MM.1S (cell line): ENCODE measurements around the gene PNPLA2.

Experiments used
- DNase-seq: peaks from one replicate; pipeline ENCODE4 v3.0.0-alpha.2; 2015
- H2AFZ ChIP-seq: fragments of 300-600 bp; sonication (generic); 2 replicates; pipeline ENCODE4 v1.6.0; 2016; ENCODE audit warnings: antibody characterized with exemption, low read length
- H3F3A ChIP-seq: fragments of 300-600 bp; sonication (generic); 2 replicates; pipeline ENCODE4 v1.6.1; 2016; ENCODE audit warnings: mild to moderate bottlenecking, antibody characterized with exemption, low read length, moderate library complexity, mixed read lengths; ENCODE audit not compliant: insufficient read depth
- H3K27ac ChIP-seq: fragments of 300-600 bp; sonication (generic); 2 replicates; pipeline ENCODE4 v1.5.1; 2016; ENCODE audit warnings: mild to moderate bottlenecking, low read length
- H3K27me3 ChIP-seq: fragments of 300-600 bp; sonication (generic); replicated peaks from 2 replicates; pipeline ENCODE4 v1.6.0; 2016; ENCODE audit warnings: low read length; ENCODE audit not compliant: insufficient read depth
- H3K36me3 ChIP-seq: fragments of 300-600 bp; sonication (generic); replicated peaks from 2 replicates; pipeline ENCODE4 v1.6.1; 2016; ENCODE audit warnings: mild to moderate bottlenecking, low read length, mixed read lengths; ENCODE audit not compliant: insufficient read depth
- H3K4me1 ChIP-seq: fragments of 300-600 bp; sonication (generic); 2 replicates; pipeline ENCODE4 v1.6.1; 2016; ENCODE audit warnings: low read length, mixed read lengths
- H3K4me2 ChIP-seq: fragments of 300-600 bp; sonication (generic); 2 replicates; pipeline ENCODE4 v1.6.0; 2016; ENCODE audit warnings: low read depth, low read length
- H3K4me3 ChIP-seq: fragments of 300-600 bp; sonication (generic); 2 replicates; pipeline ENCODE4 v1.5.1; 2016; ENCODE audit warnings: low read length, mixed read lengths
- H3K79me2 ChIP-seq: fragments of 300-600 bp; sonication (generic); 2 replicates; pipeline ENCODE4 v1.6.1; 2016; ENCODE audit warnings: mixed run types, low read length, mixed read lengths
- H3K9ac ChIP-seq: fragments of 300-600 bp; sonication (generic); 2 replicates; pipeline ENCODE4 v1.6.1; 2016; ENCODE audit warnings: low read length, mixed read lengths
- H3K9me2 ChIP-seq: fragments of 300-600 bp; sonication (generic); replicated peaks from 2 replicates; pipeline ENCODE4 v1.6.1; 2016; ENCODE audit warnings: mild to moderate bottlenecking, low read length, mixed read lengths; ENCODE audit not compliant: insufficient read depth
- H3K9me3 ChIP-seq: fragments of 300-600 bp; sonication (generic); replicated peaks from 2 replicates; pipeline ENCODE4 v1.6.1; 2016; ENCODE audit warnings: mild to moderate bottlenecking, low read length, mixed read lengths; ENCODE audit not compliant: insufficient read depth
- H4K20me1 ChIP-seq: fragments of 300-600 bp; sonication (generic); 2 replicates; pipeline ENCODE4 v1.6.1; 2016; ENCODE audit warnings: mild to moderate bottlenecking, low read length, moderate library complexity, mixed read lengths; ENCODE audit not compliant: insufficient read depth
- EZH2 ChIP-seq: fragments of 300-600 bp; sonication (generic); optimal IDR thresholded peaks from 2 replicates; pipeline ENCODE3; 2017; ENCODE audit warnings: low read depth, mild to moderate bottlenecking, antibody characterized with exemption, low read length, mixed read lengths
- EZH2phosphoT487 ChIP-seq: fragments of 300-600 bp; sonication (generic); IDR thresholded peaks from 2 replicates; pipeline ENCODE4 v1.6.1; 2018; ENCODE audit warnings: antibody characterized with exemption, low read length
- TF ChIP-seq, protein P1 (sequence below): fragments of 300-600 bp; sonication (generic); IDR thresholded peaks from 2 replicates; pipeline ENCODE4 v1.5.1; 2016; ENCODE audit warnings: antibody characterized with exemption, low read length, mixed read lengths

Gene PNPLA2

DNA sequence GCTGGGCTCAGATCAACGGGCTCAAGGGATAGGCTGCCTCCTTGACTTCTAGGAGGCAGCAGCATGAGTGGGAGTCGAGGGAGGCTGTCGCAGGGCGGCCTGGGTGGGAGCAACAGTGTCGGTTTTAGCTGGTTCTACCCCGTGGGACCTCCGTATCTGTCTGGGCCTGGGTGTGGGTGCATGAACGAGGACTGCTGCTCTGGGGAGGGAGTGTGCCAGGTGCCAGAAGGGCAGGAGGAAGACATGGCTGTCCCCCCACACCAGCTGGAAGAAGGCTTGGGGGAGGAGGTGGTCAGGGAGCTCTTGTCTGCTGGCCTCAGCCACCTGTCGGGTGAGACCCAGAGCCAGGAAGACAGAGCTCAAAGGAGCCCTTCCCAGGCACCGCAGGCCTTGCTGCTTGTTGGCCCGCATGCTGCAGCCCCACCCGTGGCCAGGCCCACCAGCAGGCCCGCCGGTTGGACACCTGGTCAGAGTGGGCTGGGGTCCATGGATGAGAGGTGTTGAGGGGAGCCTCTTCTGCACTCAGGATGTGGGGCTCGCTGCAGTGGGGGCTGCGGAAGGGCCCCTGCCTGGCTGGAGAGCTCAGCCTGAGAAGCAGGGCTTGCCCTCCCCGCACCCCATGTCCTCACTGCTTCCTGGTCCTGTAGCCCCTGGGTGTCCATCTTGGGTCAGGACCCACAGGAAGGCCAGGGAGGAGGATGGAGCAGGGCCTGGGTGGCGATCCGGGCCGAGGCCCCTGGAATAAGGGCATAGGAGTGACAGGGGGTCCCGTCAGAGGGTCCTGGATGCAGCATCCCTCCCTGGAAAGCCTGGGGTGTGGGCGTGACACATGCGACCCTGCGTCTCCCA, 32.3 kb upstream of the PNPLA2 start:
- Histone ChIP-seq H3K27ac (no peak overlapping the region), H3K9me3 (no peaks in the 10 kb centered on the region), H3F3A (peaks cover 10% of the 10 kb centered on the region; the same call in 1 of the 2 replicates), H3K4me1 (0 out of 2 replicates have a peak, but pooled peaks cover 3% of the 10 kb centered on the region), H3K9ac (no peak overlapping the region), H3K4me3 (no peak overlapping the region), H4K20me1 (no peaks in the 10 kb centered on the region), H2AFZ (no peak overlapping the region), H3K36me3 (no peaks in the 10 kb centered on the region), H3K9me2 (no peaks in the 10 kb centered on the region), H3K4me2 (no peak overlapping the region), H3K27me3 (no peaks in the 10 kb centered on the region), H3K79me2 (peaks cover 17% of the 10 kb centered on the region)
- no peak for TF ChIP-seq EZH2phosphoT487
- DNase-seq: no peak

DNA sequence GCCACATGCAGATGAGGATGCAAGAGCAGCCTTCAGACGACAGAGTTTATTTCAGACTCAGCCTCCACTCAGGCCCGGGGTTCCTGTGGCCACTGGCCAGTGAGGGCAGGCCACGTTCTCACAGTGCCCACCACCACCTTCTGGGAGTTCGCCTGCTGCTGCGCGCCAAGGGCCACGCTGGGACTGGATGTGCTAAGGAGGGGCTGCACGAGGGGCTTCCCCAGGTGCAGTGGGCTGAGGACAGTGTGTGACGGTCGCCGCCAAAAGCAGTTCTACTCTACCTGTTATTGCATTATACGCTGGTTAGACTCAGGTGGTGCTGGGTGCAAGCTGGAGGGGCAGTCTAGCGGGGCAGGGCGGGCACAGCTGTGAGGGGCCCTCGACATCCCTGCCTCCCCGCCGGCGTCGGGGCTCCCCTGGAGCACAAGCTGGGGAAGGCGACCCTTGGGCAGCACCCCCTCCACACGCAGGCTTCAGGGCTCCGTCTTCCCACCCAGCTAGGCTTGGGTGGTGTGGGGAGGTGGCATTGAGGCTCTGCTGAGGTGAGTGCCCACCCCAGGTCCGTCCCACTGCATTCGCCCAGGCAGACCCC, 31.5 kb upstream of the PNPLA2 start:
- Histone ChIP-seq H3K4me1 (0 out of 2 replicates have a peak, but pooled peaks cover 3% of the 10 kb centered on the region), H3K9ac (no peak overlapping the region), H3K27me3 (no peaks in the 10 kb centered on the region), H3K36me3 (no peaks in the 10 kb centered on the region), H3K27ac (no peak overlapping the region), H3K4me2 (no peak overlapping the region), H3F3A (peaks cover 10% of the 10 kb centered on the region; the same call in 1 of the 2 replicates), H3K9me3 (no peaks in the 10 kb centered on the region), H3K9me2 (no peaks in the 10 kb centered on the region), H2AFZ (no peak overlapping the region), H3K79me2 (peaks cover 17% of the 10 kb centered on the region), H3K4me3 (no peak overlapping the region), H4K20me1 (no peaks in the 10 kb centered on the region)
- TF ChIP-seq, protein P1, sequence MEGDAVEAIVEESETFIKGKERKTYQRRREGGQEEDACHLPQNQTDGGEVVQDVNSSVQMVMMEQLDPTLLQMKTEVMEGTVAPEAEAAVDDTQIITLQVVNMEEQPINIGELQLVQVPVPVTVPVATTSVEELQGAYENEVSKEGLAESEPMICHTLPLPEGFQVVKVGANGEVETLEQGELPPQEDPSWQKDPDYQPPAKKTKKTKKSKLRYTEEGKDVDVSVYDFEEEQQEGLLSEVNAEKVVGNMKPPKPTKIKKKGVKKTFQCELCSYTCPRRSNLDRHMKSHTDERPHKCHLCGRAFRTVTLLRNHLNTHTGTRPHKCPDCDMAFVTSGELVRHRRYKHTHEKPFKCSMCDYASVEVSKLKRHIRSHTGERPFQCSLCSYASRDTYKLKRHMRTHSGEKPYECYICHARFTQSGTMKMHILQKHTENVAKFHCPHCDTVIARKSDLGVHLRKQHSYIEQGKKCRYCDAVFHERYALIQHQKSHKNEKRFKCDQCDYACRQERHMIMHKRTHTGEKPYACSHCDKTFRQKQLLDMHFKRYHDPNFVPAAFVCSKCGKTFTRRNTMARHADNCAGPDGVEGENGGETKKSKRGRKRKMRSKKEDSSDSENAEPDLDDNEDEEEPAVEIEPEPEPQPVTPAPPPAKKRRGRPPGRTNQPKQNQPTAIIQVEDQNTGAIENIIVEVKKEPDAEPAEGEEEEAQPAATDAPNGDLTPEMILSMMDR: no peak
- TF ChIP-seq EZH2 (no peak), EZH2phosphoT487 (no peak)
- no peak for DNase-seq

DNA sequence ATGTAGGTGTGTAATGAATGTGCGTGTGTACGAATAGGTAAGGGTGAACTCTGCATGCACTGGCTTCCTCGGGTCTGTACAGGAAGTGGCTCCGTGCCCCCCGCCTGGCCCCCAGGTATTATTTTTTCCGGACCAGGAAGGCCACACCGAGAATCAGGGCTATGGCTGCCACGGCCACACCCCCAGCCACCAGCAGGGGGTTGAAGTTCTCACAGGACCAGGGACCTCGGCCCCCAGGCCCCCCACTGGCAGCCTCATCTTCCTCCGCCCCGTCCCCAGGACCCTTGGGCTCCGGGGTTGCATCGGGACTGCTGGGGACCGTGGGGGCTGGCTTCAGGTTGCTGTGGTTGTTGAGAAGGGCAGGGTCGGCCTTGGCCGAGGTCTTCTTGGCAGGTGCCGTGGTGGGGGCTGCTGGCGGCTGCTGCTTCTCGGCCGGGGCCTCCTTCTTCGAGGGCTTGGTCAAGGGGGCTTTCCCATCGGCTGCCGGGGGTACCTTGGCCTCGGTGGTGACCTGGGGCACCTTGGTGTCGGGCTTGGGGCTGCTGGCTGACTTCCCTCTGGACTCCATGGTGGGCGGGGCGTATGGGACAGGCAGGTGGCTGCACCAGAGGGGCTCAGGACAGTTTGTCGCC, 30.6 kb upstream of the PNPLA2 start:
- Histone ChIP-seq H3K79me2 (peaks cover 18% of the 10 kb centered on the region), H3F3A (peaks cover 10% of the 10 kb centered on the region; the same call in 1 of the 2 replicates), H3K27ac (no peak overlapping the region), H3K9me2 (no peaks in the 10 kb centered on the region), H3K4me3 (no peak overlapping the region), H4K20me1 (no peaks in the 10 kb centered on the region), H3K36me3 (no peaks in the 10 kb centered on the region), H3K4me1 (0 out of 2 replicates have a peak, but pooled peaks cover 3% of the 10 kb centered on the region), H3K9me3 (no peaks in the 10 kb centered on the region), H2AFZ (no peak overlapping the region), H3K9ac (no peak overlapping the region), H3K4me2 (no peak overlapping the region), H3K27me3 (no peaks in the 10 kb centered on the region)
- DNase-seq: no peak
- TF ChIP-seq EZH2 (no peak), EZH2phosphoT487 (no peak)
- TF ChIP-seq, protein P1: no peak
